Activated naive CD8-positive, alpha-beta T cell treated with anti-CD3 and anti-CD28 coated beads, Interleukin-2, amount 50 U/mL, for 24 hours (primary cell): ENCODE results near the gene C6orf58.

ENCODE experiments used
- ATAC-seq: fragments of 150-1000 bp; cut with Tn5 transposase; one replicate; pipeline ENCODE4 v1.10.0; 2021
- DNase-seq: peaks from one replicate; pipeline ENCODE4 v3.0.0; 2021
- H3K27ac Mint-ChIP-seq: one replicate; pipeline ENCODE4 v1.8.0; 2021; ENCODE audit warnings: mild to moderate bottlenecking, mixed read lengths
- H3K27me3 Mint-ChIP-seq: one replicate; pipeline ENCODE4 v1.8.0; 2021; ENCODE audit warnings: mixed read lengths
- H3K36me3 Mint-ChIP-seq: one replicate; pipeline ENCODE4 v1.8.0; 2021; ENCODE audit warnings: low read depth, mixed read lengths
- H3K4me1 Mint-ChIP-seq: one replicate; pipeline ENCODE4 v1.8.0; 2021; ENCODE audit warnings: mixed read lengths
- H3K4me3 Mint-ChIP-seq: one replicate; pipeline ENCODE4 v1.8.0; 2021; ENCODE audit warnings: mild to moderate bottlenecking, moderate library complexity, mixed read lengths
- H3K9me3 Mint-ChIP-seq: one replicate; pipeline ENCODE4 v1.8.0; 2021; ENCODE audit warnings: mixed read lengths

Gene C6orf58

GRCh38 chr6:127635091-127635490 is 58.1 kb downstream of the C6orf58 start:
- H3K36me3 Mint-ChIP-seq = no peaks in the 10 kb centered on the region
- no peaks in the 10 kb centered on the region for H3K9me3 Mint-ChIP-seq
- no peak for ATAC-seq
- no peak for DNase-seq
- no peaks in the 10 kb centered on the region for H3K27me3 Mint-ChIP-seq
- no peaks in the 10 kb centered on the region for H3K4me1 Mint-ChIP-seq
- no peak overlapping the region for H3K4me3 Mint-ChIP-seq
- H3K27ac Mint-ChIP-seq = no peak overlapping the region

GRCh38 chr6:127637830-127638409 is 60.9 kb downstream of the C6orf58 start:
- Mint-ChIP-seq H3K36me3 (no peaks in the 10 kb centered on the region), H3K27ac (no peak overlapping the region), H3K4me1 (no peaks in the 10 kb centered on the region), H3K9me3 (peaks cover 5% of the 10 kb centered on the region), H3K4me3 (no peak overlapping the region), H3K27me3 (peaks cover 1% of the 10 kb centered on the region)
- ATAC-seq (no peak), DNase-seq (no peak)
